ENCODE results near the gene PAPOLG.

DNA sequence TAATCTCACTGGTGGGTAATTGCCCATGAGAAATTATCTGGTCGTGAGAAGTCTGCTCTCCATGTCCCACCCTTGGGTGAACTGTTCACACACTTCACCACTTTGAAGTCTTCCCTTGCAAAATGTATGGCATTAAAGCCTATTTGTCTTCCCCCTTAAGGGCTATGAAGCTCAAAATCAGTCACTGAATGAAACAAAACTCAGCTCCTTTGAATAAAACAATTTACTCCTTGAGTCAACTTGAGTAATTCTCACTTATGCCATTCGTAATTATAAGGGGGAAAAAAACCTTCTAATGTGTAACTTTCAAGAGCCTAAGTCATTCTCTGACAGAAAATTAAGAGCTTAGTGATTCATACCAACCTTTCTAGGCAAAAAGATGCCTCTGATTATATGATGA lies 76.6 kb downstream of the PAPOLG start:
- TF ChIP-seq, protein P1, sequence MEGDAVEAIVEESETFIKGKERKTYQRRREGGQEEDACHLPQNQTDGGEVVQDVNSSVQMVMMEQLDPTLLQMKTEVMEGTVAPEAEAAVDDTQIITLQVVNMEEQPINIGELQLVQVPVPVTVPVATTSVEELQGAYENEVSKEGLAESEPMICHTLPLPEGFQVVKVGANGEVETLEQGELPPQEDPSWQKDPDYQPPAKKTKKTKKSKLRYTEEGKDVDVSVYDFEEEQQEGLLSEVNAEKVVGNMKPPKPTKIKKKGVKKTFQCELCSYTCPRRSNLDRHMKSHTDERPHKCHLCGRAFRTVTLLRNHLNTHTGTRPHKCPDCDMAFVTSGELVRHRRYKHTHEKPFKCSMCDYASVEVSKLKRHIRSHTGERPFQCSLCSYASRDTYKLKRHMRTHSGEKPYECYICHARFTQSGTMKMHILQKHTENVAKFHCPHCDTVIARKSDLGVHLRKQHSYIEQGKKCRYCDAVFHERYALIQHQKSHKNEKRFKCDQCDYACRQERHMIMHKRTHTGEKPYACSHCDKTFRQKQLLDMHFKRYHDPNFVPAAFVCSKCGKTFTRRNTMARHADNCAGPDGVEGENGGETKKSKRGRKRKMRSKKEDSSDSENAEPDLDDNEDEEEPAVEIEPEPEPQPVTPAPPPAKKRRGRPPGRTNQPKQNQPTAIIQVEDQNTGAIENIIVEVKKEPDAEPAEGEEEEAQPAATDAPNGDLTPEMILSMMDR (IDR thresholded peaks at IDR 0.05): no peak
- TF ChIP-seq EZH2 (IDR thresholded peaks at IDR 0.05; ENCODE audit: borderline replicate concordance, insufficient read depth, low read depth, low read length, poor library complexity, severe bottlenecking): no peak

Data from B cell (primary cell).